Activated CD4-positive, alpha-beta T cell treated with anti-CD3 and anti-CD28 coated beads, Interleukin-2, amount 50 U/mL, for 24 hours (primary cell): ENCODE measurements around the gene ADGRG2.

Experiments
- DNase-seq, 2 donors: peaks; one replicate each; pipeline ENCODE4 v3.0.0-alpha.2; 2020; ENCODE audit warnings: low read depth in 1 of 2, low spot score in 1 of 2

The ADGRG2 gene, protein sequence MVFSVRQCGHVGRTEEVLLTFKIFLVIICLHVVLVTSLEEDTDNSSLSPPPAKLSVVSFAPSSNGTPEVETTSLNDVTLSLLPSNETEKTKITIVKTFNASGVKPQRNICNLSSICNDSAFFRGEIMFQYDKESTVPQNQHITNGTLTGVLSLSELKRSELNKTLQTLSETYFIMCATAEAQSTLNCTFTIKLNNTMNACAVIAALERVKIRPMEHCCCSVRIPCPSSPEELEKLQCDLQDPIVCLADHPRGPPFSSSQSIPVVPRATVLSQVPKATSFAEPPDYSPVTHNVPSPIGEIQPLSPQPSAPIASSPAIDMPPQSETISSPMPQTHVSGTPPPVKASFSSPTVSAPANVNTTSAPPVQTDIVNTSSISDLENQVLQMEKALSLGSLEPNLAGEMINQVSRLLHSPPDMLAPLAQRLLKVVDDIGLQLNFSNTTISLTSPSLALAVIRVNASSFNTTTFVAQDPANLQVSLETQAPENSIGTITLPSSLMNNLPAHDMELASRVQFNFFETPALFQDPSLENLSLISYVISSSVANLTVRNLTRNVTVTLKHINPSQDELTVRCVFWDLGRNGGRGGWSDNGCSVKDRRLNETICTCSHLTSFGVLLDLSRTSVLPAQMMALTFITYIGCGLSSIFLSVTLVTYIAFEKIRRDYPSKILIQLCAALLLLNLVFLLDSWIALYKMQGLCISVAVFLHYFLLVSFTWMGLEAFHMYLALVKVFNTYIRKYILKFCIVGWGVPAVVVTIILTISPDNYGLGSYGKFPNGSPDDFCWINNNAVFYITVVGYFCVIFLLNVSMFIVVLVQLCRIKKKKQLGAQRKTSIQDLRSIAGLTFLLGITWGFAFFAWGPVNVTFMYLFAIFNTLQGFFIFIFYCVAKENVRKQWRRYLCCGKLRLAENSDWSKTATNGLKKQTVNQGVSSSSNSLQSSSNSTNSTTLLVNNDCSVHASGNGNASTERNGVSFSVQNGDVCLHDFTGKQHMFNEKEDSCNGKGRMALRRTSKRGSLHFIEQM

GRCh38 chrX:19121898-19122640 lies at the start of gene ADGRG2:
ADGRG2 (minus strand) TSS chrX:19122468; CDS start chrX:19068834, 53,634 bp downstream.
- DNase-seq, result no peak

- no peak for DNase-seq
Observed at GRCh38 chrX:19168609-19169008, 46.3 kb upstream of the ADGRG2 start.

DNA sequence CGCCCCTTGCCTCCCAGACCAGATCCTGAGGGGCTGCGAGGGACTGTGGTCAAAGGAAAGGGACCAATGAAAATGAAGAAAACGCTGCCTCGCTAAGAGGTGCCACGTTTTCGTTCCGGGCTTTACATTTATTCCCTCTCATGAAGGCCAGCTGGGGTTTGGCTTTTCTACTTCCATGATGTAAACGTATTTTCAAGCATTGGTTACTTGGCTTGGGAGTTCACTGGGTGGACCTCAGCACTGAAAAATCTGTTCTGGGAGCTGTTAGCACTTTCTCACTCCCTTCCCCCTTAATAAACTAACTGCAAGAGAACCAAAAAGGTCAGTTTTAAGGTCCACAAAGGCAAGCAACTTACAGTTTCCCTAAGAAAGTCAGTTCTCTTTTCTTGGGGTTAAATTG lies 40.6 kb upstream of the ADGRG2 start:
- DNase-seq, result no peak

DNA sequence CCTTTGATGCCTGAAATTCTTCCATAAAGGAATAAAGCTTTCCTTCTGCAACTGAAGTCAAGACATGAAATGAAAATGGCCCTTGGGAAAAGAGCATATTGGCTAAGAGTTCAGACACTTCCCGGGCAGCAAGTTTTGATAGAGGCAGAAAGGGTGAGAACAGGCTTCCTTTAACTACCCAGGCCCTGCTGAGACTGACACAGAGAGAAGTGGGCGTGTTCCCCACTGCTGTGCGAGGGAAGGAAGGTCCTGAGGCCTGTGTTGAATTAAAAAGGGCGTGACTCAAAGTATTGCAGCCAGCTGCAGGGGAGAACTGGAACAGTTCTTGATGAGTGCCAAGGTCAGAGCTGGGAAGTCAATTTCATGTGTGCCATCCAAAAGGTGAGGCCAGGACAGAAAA lies 33.9 kb upstream of the ADGRG2 start:
- no peak for DNase-seq

- no peak for DNase-seq
Observed at GRCh38 chrX:19152762-19153161, 30.5 kb upstream of the ADGRG2 start.

DNA sequence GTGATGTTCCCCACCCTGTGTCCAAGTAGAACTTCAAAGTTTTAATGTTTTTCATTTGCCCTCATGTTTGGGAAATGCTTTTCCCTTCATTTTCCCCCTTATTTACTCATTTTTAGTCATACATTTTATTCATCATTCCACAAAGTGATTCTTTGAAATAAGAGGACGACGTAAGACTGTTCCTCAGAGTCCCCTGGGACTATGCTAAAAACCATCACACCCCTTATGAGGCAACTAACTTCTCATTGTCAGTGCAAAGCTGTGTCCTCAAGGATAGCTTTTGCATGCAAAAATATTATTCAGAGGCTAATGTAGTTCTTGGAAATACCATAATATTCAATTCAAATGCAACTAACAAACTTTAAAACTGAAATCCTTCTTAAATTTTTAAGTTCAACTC lies 14.8 kb upstream of the ADGRG2 start:
- DNase-seq, result no peak

- DNase-seq, result no peak
Observed at GRCh38 chrX:19133784-19134183, 11.5 kb upstream of the ADGRG2 start.

- no peak for DNase-seq
Observed at GRCh38 chrX:19133231-19133630, 11.0 kb upstream of the ADGRG2 start.

GRCh38 chrX:19130628-19131027 lies 8.4 kb upstream of the ADGRG2 start:
- no peak for DNase-seq

- no peak for DNase-seq
Observed at GRCh38 chrX:19129694-19130093, 7.4 kb upstream of the ADGRG2 start.

- no peak for DNase-seq
Observed at GRCh38 chrX:19127649-19128168, 5.4 kb upstream of the ADGRG2 start.

- no peak for DNase-seq
Observed at GRCh38 chrX:19122641-19123009, 357 bp upstream of the ADGRG2 start.

DNA sequence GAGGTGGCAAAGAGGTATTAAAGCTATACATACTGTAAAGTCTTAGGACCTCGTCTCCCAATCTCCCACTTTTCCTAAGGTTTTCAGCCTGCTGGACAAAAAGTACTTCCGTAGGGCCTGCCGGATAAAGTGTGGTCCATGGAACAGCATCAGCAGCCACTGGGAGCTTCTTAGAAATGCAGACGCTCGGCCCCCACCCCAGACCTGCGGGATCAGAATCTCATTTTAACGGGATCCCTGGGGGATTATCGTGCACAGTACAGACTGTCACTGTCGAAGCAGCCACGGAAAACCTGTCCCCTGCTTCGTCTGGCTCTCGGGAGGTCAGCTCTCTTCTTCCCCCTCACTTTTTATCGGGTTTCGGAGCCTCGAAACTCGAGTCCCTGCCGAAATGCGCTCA lies 802 bp downstream of the ADGRG2 start:
- DNase-seq, result no peak

GRCh38 chrX:19110642-19111041 lies 11.6 kb downstream of the ADGRG2 start:
- no peak for DNase-seq

- no peak for DNase-seq
Observed at GRCh38 chrX:19107035-19107434, 15.2 kb downstream of the ADGRG2 start.

DNA sequence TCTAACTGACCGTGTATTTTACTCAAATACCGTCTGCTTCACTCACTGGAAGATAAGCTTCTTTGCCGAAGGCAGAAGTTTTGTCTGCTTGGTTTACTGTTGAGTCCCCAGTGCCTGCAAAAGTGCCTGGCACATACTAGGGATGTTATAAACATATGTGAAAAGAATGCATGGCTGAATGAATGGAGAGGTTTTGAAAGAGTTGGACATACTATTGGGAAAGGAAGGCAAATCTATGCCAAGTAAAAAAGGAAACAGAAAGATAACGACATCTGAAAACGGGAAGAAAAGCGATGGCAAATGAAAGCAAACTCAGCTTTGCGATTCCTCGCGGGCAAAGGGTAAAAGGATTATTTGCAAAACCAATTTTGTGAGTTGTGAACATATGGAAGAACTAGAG lies 21.7 kb downstream of the ADGRG2 start:
- DNase-seq, result no peak

DNA sequence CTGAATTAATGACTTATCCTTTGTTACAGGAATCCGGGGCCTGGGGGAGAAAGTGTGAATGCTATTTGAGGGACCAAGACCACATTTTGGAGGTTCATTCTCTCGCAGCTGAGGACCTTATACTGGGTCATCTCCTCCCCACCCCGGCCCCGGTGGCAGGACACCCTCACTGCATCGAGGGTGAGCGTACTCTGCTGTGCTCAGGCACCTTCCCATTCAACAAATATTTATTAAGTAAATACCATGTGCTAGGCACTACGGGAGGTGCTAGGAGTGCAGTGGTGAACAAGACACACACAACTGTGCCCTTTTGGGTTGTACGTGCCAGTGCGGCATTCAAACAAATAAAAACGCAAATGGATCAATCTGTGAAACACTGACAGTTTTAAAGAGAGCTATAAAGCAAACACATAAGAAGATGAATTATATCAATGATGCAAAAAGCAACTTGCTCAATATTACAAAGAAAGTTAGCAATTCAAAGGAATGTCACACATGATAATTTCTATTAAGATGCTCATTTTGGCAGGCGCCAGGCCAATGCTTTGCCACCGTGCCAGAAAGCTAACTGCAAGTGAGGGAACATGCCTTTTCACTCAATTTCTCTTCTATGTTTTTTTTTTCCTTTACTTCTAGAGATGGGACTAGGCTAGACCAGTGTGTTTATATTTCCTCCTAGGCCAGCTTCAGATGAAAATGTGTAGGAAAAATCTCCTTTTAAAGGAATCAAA lies 24.6 kb downstream of the ADGRG2 start:
- no peak for DNase-seq

GRCh38 chrX:19096586-19096985 lies 25.7 kb downstream of the ADGRG2 start:
- DNase-seq, result no peak

GRCh38 chrX:19094654-19095053 lies 27.6 kb downstream of the ADGRG2 start:
- no peak for DNase-seq

DNA sequence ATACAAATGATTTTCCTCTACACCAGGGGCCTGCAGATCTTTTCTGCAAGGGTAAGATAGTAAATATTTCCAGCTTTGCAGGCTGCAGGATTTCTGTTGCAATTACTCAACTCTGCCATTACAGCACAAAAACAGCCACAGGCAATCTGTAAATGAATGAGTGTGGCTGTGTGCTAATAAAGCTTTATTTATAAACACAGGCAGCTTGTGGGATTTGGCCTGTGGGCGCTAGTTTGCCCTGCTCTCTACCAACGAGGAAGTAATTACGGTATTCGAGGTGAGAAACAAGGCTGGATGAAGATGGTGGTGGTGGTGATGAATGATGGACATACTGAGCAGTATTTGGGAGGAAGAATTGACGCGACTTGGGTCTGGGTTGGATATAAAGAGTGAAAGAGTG lies 30.7 kb downstream of the ADGRG2 start:
- no peak for DNase-seq
